ENCODE measurements around the gene STAG3. TPM values are rescaled to one million over a fixed set of nuclear protein-coding genes. Genes with fewer than 3 reads are reported as not detected.
"Not testable (repeated sequence)": the region's sequence is repeated elsewhere in the genome, so short reads cannot be mapped to it uniquely, and the experiment has no call there.

Gene STAG3
- 1.1 TPM for polyA plus RNA-seq (2013, experiment 1 of 2)
- 0.67 TPM for polyA plus RNA-seq (2013, experiment 2 of 2)

GRCh38 chr7:100177045-100178001 lies at the start of gene STAG3, which contains the start of gene GPC2:
TSS of gene STAG3 (plus strand) at chr7:100177918. CDS start at chr7:100180557, 2,639 bp downstream.
TSS of gene GPC2 (minus strand) at chr7:100177381. CDS start at chr7:100177199, 182 bp downstream.
- H2BK15ac ChIP-seq (replicated peaks; ENCODE audit: low read depth), result no peak within 1 kb of the TSS
- H3K4me3 ChIP-seq (ENCODE audit: low read length), result peak within 1 kb of the TSS; percentile 86
- H3K27me3 ChIP-seq (ENCODE audit: insufficient read depth, low read length, poor library complexity), result no peaks in the 10 kb centered on the region
- H3K27ac ChIP-seq (ENCODE audit: low read depth, low read length), result peak within 1 kb of the TSS; percentile 16
- H3K79me2 ChIP-seq (ENCODE audit: control insufficient read depth, insufficient read depth, low read length), result peaks cover 2% of the 10 kb centered on the region
- peak; percentile 98 for DNase-seq
- peak within 1 kb of the TSS; percentile 85 for H3K9ac ChIP-seq (ENCODE audit: low read length)
- peak within 1 kb of the TSS; percentile 64 for H3K4ac ChIP-seq (ENCODE audit: low read depth, low read length)
- H3K79me1 ChIP-seq (ENCODE audit: low read length), result peaks cover 6% of the 10 kb centered on the region
- no peak within 1 kb of the TSS for H2BK5ac ChIP-seq (ENCODE audit: low read length)
- H4K8ac ChIP-seq (ENCODE audit: low read depth, low read length), result no peak within 1 kb of the TSS
- peak within 1 kb of the TSS; percentile 94 for H3K56ac ChIP-seq (ENCODE audit: low read length)
- no peak within 1 kb of the TSS for H2BK120ac ChIP-seq (ENCODE audit: low read depth, low read length)
- no CpG with 5 or more reads among the region's 78 CpGs for WGBS (ENCODE audit: extremely low coverage, insufficient coverage, low lambda C conversion rate)
- H4K5ac ChIP-seq (ENCODE audit: low read length), result no peak within 1 kb of the TSS
- H2AK5ac ChIP-seq (ENCODE audit: low read length), result no peak within 1 kb of the TSS
- peak within 1 kb of the TSS; percentile 78 for H3K4me2 ChIP-seq (ENCODE audit: low read length)
- peak within 1 kb of the TSS; percentile 75 for H3K18ac ChIP-seq (ENCODE audit: low read length)
- no peaks in the 10 kb centered on the region for H3K36me3 ChIP-seq (ENCODE audit: control insufficient read depth, insufficient read depth, low read length)
- no peak within 1 kb of the TSS for H3K23ac ChIP-seq (ENCODE audit: low read length)
- H3K4me1 ChIP-seq (ENCODE audit: control insufficient read depth, low read depth, low read length), result peaks cover 3% of the 10 kb centered on the region

GRCh38 chr7:100128637-100128963 lies 49.1 kb upstream of the STAG3 start:
- Histone ChIP-seq H3K4me2 (ENCODE audit: low read length) (no peak overlapping the region), H3K18ac (ENCODE audit: low read length) (no peak overlapping the region), H3K27ac (ENCODE audit: low read depth, low read length) (no peak overlapping the region), H3K4me1 (ENCODE audit: control insufficient read depth, low read depth, low read length) (peaks cover 2% of the 10 kb centered on the region), H4K5ac (ENCODE audit: low read length) (no peak overlapping the region), H3K36me3 (ENCODE audit: control insufficient read depth, insufficient read depth, low read length) (no peaks in the 10 kb centered on the region), H3K27me3 (ENCODE audit: insufficient read depth, low read length, poor library complexity) (no peaks in the 10 kb centered on the region), H2BK120ac (ENCODE audit: low read depth, low read length) (no peak overlapping the region), H3K79me2 (ENCODE audit: control insufficient read depth, insufficient read depth, low read length) (no peaks in the 10 kb centered on the region), H2AK5ac (ENCODE audit: low read length) (no peak overlapping the region), H2BK15ac (replicated peaks; ENCODE audit: low read depth) (no peak overlapping the region), H3K4me3 (ENCODE audit: low read length) (no peak overlapping the region), H3K4ac (ENCODE audit: low read depth, low read length) (no peak overlapping the region), H4K8ac (ENCODE audit: low read depth, low read length) (no peak overlapping the region), H3K23ac (ENCODE audit: low read length) (no peak overlapping the region), H2BK5ac (ENCODE audit: low read length) (no peak overlapping the region), H3K56ac (ENCODE audit: low read length) (no peak overlapping the region), H3K79me1 (ENCODE audit: low read length) (no peaks in the 10 kb centered on the region), H3K9ac (ENCODE audit: low read length) (no peak overlapping the region)
- WGBS (ENCODE audit: extremely low coverage, insufficient coverage, low lambda C conversion rate), result no CpG with 5 or more reads among the region's 1 CpG
- no peak for DNase-seq

- no CpG with 5 or more reads among the region's 1 CpG for WGBS (ENCODE audit: extremely low coverage, insufficient coverage, low lambda C conversion rate)
- H3K27me3 ChIP-seq (ENCODE audit: insufficient read depth, low read length, poor library complexity); H2BK15ac ChIP-seq (replicated peaks; ENCODE audit: low read depth); H3K56ac ChIP-seq (ENCODE audit: low read length); H4K8ac ChIP-seq (ENCODE audit: low read depth, low read length); H3K27ac ChIP-seq (ENCODE audit: low read depth, low read length); H3K4me2 ChIP-seq (ENCODE audit: low read length); H3K4me3 ChIP-seq (ENCODE audit: low read length); H2BK5ac ChIP-seq (ENCODE audit: low read length); H3K4ac ChIP-seq (ENCODE audit: low read depth, low read length); H3K18ac ChIP-seq (ENCODE audit: low read length); H3K23ac ChIP-seq (ENCODE audit: low read length); H3K9ac ChIP-seq (ENCODE audit: low read length); H3K79me1 ChIP-seq (ENCODE audit: low read length); DNase-seq; H4K5ac ChIP-seq (ENCODE audit: low read length); H3K4me1 ChIP-seq (ENCODE audit: control insufficient read depth, low read depth, low read length); H2AK5ac ChIP-seq (ENCODE audit: low read length); H3K36me3 ChIP-seq (ENCODE audit: control insufficient read depth, insufficient read depth, low read length); H2BK120ac ChIP-seq (ENCODE audit: low read depth, low read length); H3K79me2 ChIP-seq (ENCODE audit: control insufficient read depth, insufficient read depth, low read length): not testable (repeated sequence)
These were observed 47.5 kb upstream of the STAG3 start for GRCh38 chr7:100130220-100130607.

GRCh38 chr7:100130608-100131453 lies 46.9 kb upstream of the STAG3 start:
- H2BK15ac ChIP-seq (replicated peaks; ENCODE audit: low read depth), result no peak overlapping the region
- H2BK120ac ChIP-seq (ENCODE audit: low read depth, low read length), result no peak overlapping the region
- H2AK5ac ChIP-seq (ENCODE audit: low read length), result no peak overlapping the region
- peak overlapping the region; percentile 42 for H3K4me2 ChIP-seq (ENCODE audit: low read length)
- no peaks in the 10 kb centered on the region for H3K27me3 ChIP-seq (ENCODE audit: insufficient read depth, low read length, poor library complexity)
- no peak overlapping the region for H3K27ac ChIP-seq (ENCODE audit: low read depth, low read length)
- no CpG with 5 or more reads among the region's 24 CpGs for WGBS (ENCODE audit: extremely low coverage, insufficient coverage, low lambda C conversion rate)
- H3K23ac ChIP-seq (ENCODE audit: low read length), result no peak overlapping the region
- H3K18ac ChIP-seq (ENCODE audit: low read length), result no peak overlapping the region
- H3K79me2 ChIP-seq (ENCODE audit: control insufficient read depth, insufficient read depth, low read length), result no peaks in the 10 kb centered on the region
- DNase-seq, result peak; percentile 88
- H3K79me1 ChIP-seq (ENCODE audit: low read length), result no peaks in the 10 kb centered on the region
- H3K9ac ChIP-seq (ENCODE audit: low read length), result peak overlapping the region; percentile 67
- no peak overlapping the region for H2BK5ac ChIP-seq (ENCODE audit: low read length)
- H3K36me3 ChIP-seq (ENCODE audit: control insufficient read depth, insufficient read depth, low read length), result no peaks in the 10 kb centered on the region
- no peak overlapping the region for H3K4me3 ChIP-seq (ENCODE audit: low read length)
- H3K4ac ChIP-seq (ENCODE audit: low read depth, low read length), result no peak overlapping the region
- no peak overlapping the region for H4K5ac ChIP-seq (ENCODE audit: low read length)
- H3K56ac ChIP-seq (ENCODE audit: low read length), result peak overlapping the region; percentile 52
- peaks cover 2% of the 10 kb centered on the region for H3K4me1 ChIP-seq (ENCODE audit: control insufficient read depth, low read depth, low read length)
- no peak overlapping the region for H4K8ac ChIP-seq (ENCODE audit: low read depth, low read length)

- Histone ChIP-seq H3K27me3 (ENCODE audit: insufficient read depth, low read length, poor library complexity) (no peaks in the 10 kb centered on the region), H2AK5ac (ENCODE audit: low read length) (no peak overlapping the region), H3K18ac (ENCODE audit: low read length) (no peak overlapping the region), H3K4me3 (ENCODE audit: low read length) (no peak overlapping the region), H3K4me1 (ENCODE audit: control insufficient read depth, low read depth, low read length) (peaks cover 2% of the 10 kb centered on the region), H2BK5ac (ENCODE audit: low read length) (no peak overlapping the region), H3K4me2 (ENCODE audit: low read length) (no peak overlapping the region), H3K79me1 (ENCODE audit: low read length) (no peaks in the 10 kb centered on the region), H4K8ac (ENCODE audit: low read depth, low read length) (no peak overlapping the region), H3K27ac (ENCODE audit: low read depth, low read length) (no peak overlapping the region), H3K9ac (ENCODE audit: low read length) (no peak overlapping the region), H3K4ac (ENCODE audit: low read depth, low read length) (no peak overlapping the region), H3K36me3 (ENCODE audit: control insufficient read depth, insufficient read depth, low read length) (no peaks in the 10 kb centered on the region), H3K79me2 (ENCODE audit: control insufficient read depth, insufficient read depth, low read length) (no peaks in the 10 kb centered on the region), H2BK120ac (ENCODE audit: low read depth, low read length) (no peak overlapping the region), H3K56ac (ENCODE audit: low read length) (no peak overlapping the region), H4K5ac (ENCODE audit: low read length) (no peak overlapping the region), H3K23ac (ENCODE audit: low read length) (no peak overlapping the region), H2BK15ac (replicated peaks; ENCODE audit: low read depth) (no peak overlapping the region)
- no peak for DNase-seq
- WGBS (ENCODE audit: extremely low coverage, insufficient coverage, low lambda C conversion rate), result no CpG with 5 or more reads among the region's 7 CpGs
These were observed 45.6 kb upstream of the STAG3 start for GRCh38 chr7:100132126-100132525.

All from mesendoderm (in vitro differentiated cells).